Panc1 (cell line): ENCODE results near the gene TAOK3.

Source experiments
- POLR2AphosphoS5 ChIP-seq: IDR thresholded peaks from 2 replicates; pipeline ENCODE4 v1.6.1; 2012; ENCODE audit warnings: mild to moderate bottlenecking, low read depth, low read length, moderate library complexity
- SIN3A ChIP-seq: IDR thresholded peaks from 2 replicates; pipeline ENCODE4 v1.6.1; 2012; ENCODE audit warnings: low read depth, mild to moderate bottlenecking, low read length, moderate library complexity, borderline replicate concordance; ENCODE audit not compliant: insufficient read depth
- TCF7L2 ChIP-seq: IDR thresholded peaks from 2 replicates; pipeline ENCODE4 v1.6.1; 2011; ENCODE audit warnings: mild to moderate bottlenecking, low read depth, low read length, inconsistent platforms
- TF ChIP-seq, protein P1 (sequence below): fragments of 450-650 bp; IDR thresholded peaks from 2 replicates; pipeline ENCODE4 v1.5.1; 2017; ENCODE audit warnings: mild to moderate bottlenecking
- TF ChIP-seq, protein P2 (sequence below), 2 experiments: IDR thresholded peaks; 2 replicates each; pipeline ENCODE4 v1.6.1; 2011 to 2012; ENCODE audit warnings: low read depth in 2 of 2, control low read depth in 1 of 2, low read length in 1 of 2, mild to moderate bottlenecking in 1 of 2, moderate library complexity in 1 of 2; ENCODE audit not compliant: insufficient read depth in 1 of 2

DNA sequence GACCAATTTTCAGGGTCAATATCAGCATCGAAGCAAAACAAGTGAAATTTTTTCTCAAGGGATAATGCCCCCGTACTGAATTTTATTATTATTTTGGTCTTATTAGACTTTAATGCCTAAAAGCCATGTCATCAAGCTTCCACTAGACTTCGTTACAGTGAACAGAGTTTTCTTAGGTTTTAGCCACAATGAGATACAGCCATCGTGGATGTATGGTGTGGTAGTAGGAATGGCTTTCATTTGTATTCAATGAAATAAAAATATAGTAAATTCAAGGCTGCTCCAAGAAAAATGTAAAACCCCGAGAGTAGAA is 11.7 kb downstream of the TAOK3 start:
- TF ChIP-seq, protein P1, sequence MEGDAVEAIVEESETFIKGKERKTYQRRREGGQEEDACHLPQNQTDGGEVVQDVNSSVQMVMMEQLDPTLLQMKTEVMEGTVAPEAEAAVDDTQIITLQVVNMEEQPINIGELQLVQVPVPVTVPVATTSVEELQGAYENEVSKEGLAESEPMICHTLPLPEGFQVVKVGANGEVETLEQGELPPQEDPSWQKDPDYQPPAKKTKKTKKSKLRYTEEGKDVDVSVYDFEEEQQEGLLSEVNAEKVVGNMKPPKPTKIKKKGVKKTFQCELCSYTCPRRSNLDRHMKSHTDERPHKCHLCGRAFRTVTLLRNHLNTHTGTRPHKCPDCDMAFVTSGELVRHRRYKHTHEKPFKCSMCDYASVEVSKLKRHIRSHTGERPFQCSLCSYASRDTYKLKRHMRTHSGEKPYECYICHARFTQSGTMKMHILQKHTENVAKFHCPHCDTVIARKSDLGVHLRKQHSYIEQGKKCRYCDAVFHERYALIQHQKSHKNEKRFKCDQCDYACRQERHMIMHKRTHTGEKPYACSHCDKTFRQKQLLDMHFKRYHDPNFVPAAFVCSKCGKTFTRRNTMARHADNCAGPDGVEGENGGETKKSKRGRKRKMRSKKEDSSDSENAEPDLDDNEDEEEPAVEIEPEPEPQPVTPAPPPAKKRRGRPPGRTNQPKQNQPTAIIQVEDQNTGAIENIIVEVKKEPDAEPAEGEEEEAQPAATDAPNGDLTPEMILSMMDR, result no peak
- TF ChIP-seq POLR2AphosphoS5, result no peak
- TF ChIP-seq, protein P2, sequence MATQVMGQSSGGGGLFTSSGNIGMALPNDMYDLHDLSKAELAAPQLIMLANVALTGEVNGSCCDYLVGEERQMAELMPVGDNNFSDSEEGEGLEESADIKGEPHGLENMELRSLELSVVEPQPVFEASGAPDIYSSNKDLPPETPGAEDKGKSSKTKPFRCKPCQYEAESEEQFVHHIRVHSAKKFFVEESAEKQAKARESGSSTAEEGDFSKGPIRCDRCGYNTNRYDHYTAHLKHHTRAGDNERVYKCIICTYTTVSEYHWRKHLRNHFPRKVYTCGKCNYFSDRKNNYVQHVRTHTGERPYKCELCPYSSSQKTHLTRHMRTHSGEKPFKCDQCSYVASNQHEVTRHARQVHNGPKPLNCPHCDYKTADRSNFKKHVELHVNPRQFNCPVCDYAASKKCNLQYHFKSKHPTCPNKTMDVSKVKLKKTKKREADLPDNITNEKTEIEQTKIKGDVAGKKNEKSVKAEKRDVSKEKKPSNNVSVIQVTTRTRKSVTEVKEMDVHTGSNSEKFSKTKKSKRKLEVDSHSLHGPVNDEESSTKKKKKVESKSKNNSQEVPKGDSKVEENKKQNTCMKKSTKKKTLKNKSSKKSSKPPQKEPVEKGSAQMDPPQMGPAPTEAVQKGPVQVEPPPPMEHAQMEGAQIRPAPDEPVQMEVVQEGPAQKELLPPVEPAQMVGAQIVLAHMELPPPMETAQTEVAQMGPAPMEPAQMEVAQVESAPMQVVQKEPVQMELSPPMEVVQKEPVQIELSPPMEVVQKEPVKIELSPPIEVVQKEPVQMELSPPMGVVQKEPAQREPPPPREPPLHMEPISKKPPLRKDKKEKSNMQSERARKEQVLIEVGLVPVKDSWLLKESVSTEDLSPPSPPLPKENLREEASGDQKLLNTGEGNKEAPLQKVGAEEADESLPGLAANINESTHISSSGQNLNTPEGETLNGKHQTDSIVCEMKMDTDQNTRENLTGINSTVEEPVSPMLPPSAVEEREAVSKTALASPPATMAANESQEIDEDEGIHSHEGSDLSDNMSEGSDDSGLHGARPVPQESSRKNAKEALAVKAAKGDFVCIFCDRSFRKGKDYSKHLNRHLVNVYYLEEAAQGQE (IDR thresholded peaks at IDR 0.05; ENCODE audit: insufficient read depth in 1 of 2, low read depth in 2 of 2, low read length in 1 of 2), result no peak
- TF ChIP-seq TCF7L2, result no peak
- no peak for TF ChIP-seq SIN3A
